HepG2 (cell line): ENCODE data around the gene STUM. TPM values are rescaled to one million over a fixed set of nuclear protein-coding genes. Genes with fewer than 3 reads are reported as not detected.

Experiments
- ATAC-seq: fragments of 200-7000 bp; cut with Tn5 transposase; 3 replicates; pipeline ENCODE4 v1.9.1; 2020; ENCODE audit warnings: mild to moderate bottlenecking, moderate library complexity
- BruUV-seq: library from RNA; stranded (reverse); fragments of 400-500 nt; replicated peaks from 2 replicates; lab custom pipeline; 2021; lab: Mats Ljungman, UMichigan
- CTCF ChIA-PET: fragments of 300-600 bp; formaldehyde crosslinking; extraction: SDS; loops from one replicate; lab custom pipeline; 2021; ENCODE audit warnings: low total read pairs, inconsistent platforms, low intra/inter-chr PET ratio; lab: Yijun Ruan, JAX
- POLR2A ChIA-PET: fragments of 350-600 bp; sonication (Branson Sonifier 250); formaldehyde crosslinking; loops from one replicate; lab custom pipeline; 2020; ENCODE audit warnings: antibody characterized with exemption, inconsistent platforms; lab: Yijun Ruan, JAX
- DNase-seq: peaks from one replicate; pipeline ENCODE4 v3.0.0-alpha.2; 2015; ENCODE audit warnings: low spot score
- FAIRE-seq: peaks from 3 replicates; lab custom pipeline; 2011; peaks lifted over from hg19 to GRCh38; lab: Jason Lieb, UNC
- H2AFZ ChIP-seq: one replicate; pipeline ENCODE4 v1.6.1; 2011; ENCODE audit warnings: low read length, inconsistent platforms
- H3K27ac ChIP-seq: fragments of 300-600 bp; 3 replicates; pipeline ENCODE4 v1.8.0; 2011; ENCODE audit warnings: mixed run types, mild to moderate bottlenecking, mixed read lengths, low read length, inconsistent platforms; ENCODE audit not compliant: insufficient read depth; ENCODE audit errors: extremely low read length
- H3K27me3 ChIP-seq, 2 experiments: fragments of 200-600 bp in 1 of 2; 2 replicates in 1 of 2; 3 replicates in 1 of 2; pipeline versions ENCODE4 v1.6.0 to v1.8.0; 2011; ENCODE audit warnings: low read length in 2 of 2, mild to moderate bottlenecking in 2 of 2, moderate library complexity in 2 of 2, inconsistent platforms in 1 of 2; ENCODE audit not compliant: insufficient read depth in 2 of 2, control insufficient read depth in 1 of 2
- H3K36me3 ChIP-seq, 2 experiments: fragments of 200-600 bp in 1 of 2; replicated peaks in 1 of 2; 2 replicates in 1 of 2; 3 replicates in 1 of 2; pipeline versions ENCODE4 v1.5.1 to v1.8.0; 2011; ENCODE audit warnings: low read length in 2 of 2, inconsistent platforms in 1 of 2; ENCODE audit not compliant: insufficient read depth in 2 of 2, control insufficient read depth in 1 of 2
- H3K4me1 ChIP-seq: 2 replicates; pipeline ENCODE4 v1.5.1; 2012; ENCODE audit warnings: low read length, inconsistent platforms; ENCODE audit not compliant: insufficient read depth
- H3K4me2 ChIP-seq: 2 replicates; pipeline ENCODE4 v1.6.0; 2011; ENCODE audit warnings: low read depth, low read length, inconsistent platforms
- H3K4me3 ChIP-seq, 3 experiments: fragments of 200-600 bp in 1 of 3; sonication (generic), shearing (Covaris generic) in 1 of 3; replicated peaks in 1 of 3; 2 replicates each; pipeline ENCODE4 v1.5.1; 2011 to 2016; ENCODE audit warnings: low read length in 3 of 3, inconsistent platforms in 2 of 3, low read depth in 2 of 3, mild to moderate bottlenecking in 2 of 3, control low read depth in 1 of 3, mixed read lengths in 1 of 3; ENCODE audit not compliant: insufficient read depth in 1 of 3
- H3K79me2 ChIP-seq: one replicate; pipeline ENCODE4 v1.6.1; 2011; ENCODE audit warnings: low read length, inconsistent platforms; ENCODE audit not compliant: insufficient read depth
- H3K9ac ChIP-seq: 2 replicates; pipeline ENCODE4 v1.6.0; 2011; ENCODE audit warnings: mild to moderate bottlenecking, low read depth, low read length, inconsistent platforms; ENCODE audit not compliant: insufficient read depth
- H3K9me3 ChIP-seq: 2 replicates; pipeline ENCODE4 v1.5.1; 2012; ENCODE audit warnings: mild to moderate bottlenecking, low read length
- H4K20me1 ChIP-seq: 2 replicates; pipeline ENCODE4 v1.6.0; 2011; ENCODE audit warnings: inconsistent platforms, mild to moderate bottlenecking, low read length, moderate library complexity; ENCODE audit not compliant: insufficient read depth
- BATF2 ChIP-seq: sonication (generic); formaldehyde crosslinking; IDR thresholded peaks from 2 replicates; pipeline ENCODE4 v1.8.0; 2022; ENCODE audit warnings: mild to moderate bottlenecking, missing genetic modification reagents, moderate library complexity
- HHEX ChIP-seq: IDR thresholded peaks from 2 replicates; pipeline ENCODE4 v1.6.1; 2016; ENCODE audit warnings: control low read depth
- MBNL3 ChIP-seq: fragments of 250-450 bp; sonication (Bioruptor Pico); conservative IDR thresholded peaks from 2 replicates; pipeline ENCODE4 v1.8.0; 2022; ENCODE audit warnings: mild to moderate bottlenecking, inconsistent platforms
- REST ChIP-seq, 2 experiments: IDR thresholded peaks; 2 replicates each; pipeline ENCODE4 v1.6.1; 2011 to 2012; ENCODE audit warnings: low read length in 2 of 2, borderline replicate concordance in 1 of 2, low read depth in 1 of 2, mild to moderate bottlenecking in 1 of 2, moderate library complexity in 1 of 2
- ZNF12 ChIP-seq: sonication (generic); formaldehyde crosslinking; IDR thresholded peaks from 2 replicates; pipeline ENCODE4 v1.5.0; 2020; ENCODE audit warnings: missing genetic modification reagents
- WGBS: methylation state at CpG from one replicate; pipeline ENCODE4 v1.1.6; 2017; ENCODE audit warnings: low lambda C conversion rate; 5-methylcytosine and 5-hydroxymethylcytosine counted together
- in situ Hi-C: cut with HindIII; loops from 2 replicates; pipeline ENCODE4 v1.10.0; 2017; ENCODE audit warnings: low pct_unique_long_range_greater_than_20kb; ENCODE audit not compliant: extremely low pct_ligation_motif_present
- intact Hi-C: fragments of 100-400 bp; cut with micrococcal nuclease; formaldehyde crosslinking; loops from one replicate; pipeline ENCODE4 v1.10.0; 2022; ENCODE audit not compliant: unreplicated experiment
- polyA plus RNA-seq, 8 experiments: library from polyadenylated mRNA; depleted of rRNA in 3 of 8; stranded (reverse) in 7 of 8; unstranded in 1 of 8; fragments of >200 nt; fragmentation: Illumina TruSeq in 4 of 8; extraction: Trizol in 4 of 8; gene quantifications; 2 replicates each; pipeline versions ENCODE4 v1.2.1 to v1.2.3, GENCODE V29; 2011 to 2016; ENCODE audit warnings: low read depth in 4 of 8, missing spikeins in 1 of 8, mixed read lengths in 1 of 8; ENCODE audit not compliant: insufficient read depth in 1 of 8
- total RNA-seq, 5 experiments: library from RNA; depleted of rRNA; stranded (reverse); fragments of >200 nt; fragmentation: Illumina TruSeq; extraction: Trizol; gene quantifications; 2 replicates each; pipeline ENCODE4 v1.2.3, GENCODE V29; 2016; ENCODE audit warnings: low read depth in 1 of 5

STUM gene
- total and polyA plus RNA-seq, 2 of the 13 experiments (the other 11 are each of a cell fraction or from before 2014, with no cell fraction given), result not detected

- TF ChIP-seq BATF2, result no peak
These were observed 31.3 kb downstream of the STUM start (continued) for GRCh38 chr1:226579781-226580323.

- no peaks in the 10 kb centered on the region for H3K9me3 ChIP-seq
- no peak for TF ChIP-seq HHEX (CRISPR knock-in tag)
- peak; percentile 90 for TF ChIP-seq ZNF12 (CRISPR knock-in tag)
- no peak for TF ChIP-seq MBNL3 (CRISPR knock-in tag)
- TF ChIP-seq REST (IDR thresholded peaks at IDR 0.05; ENCODE audit: borderline replicate concordance in 1 of 2, low read depth in 1 of 2, low read length in 2 of 2), result 0 out of 4 replicates have a peak, but pooled peaks of 1 of the 2 experiments have one; percentile 41
- TF ChIP-seq, all 625 proteins: peak for 2
- no peaks in the 10 kb centered on the region for H3K4me1 ChIP-seq
- no peak for DNase-seq
- FAIRE-seq, result no peak
- BruUV-seq, result no TSS peak
- no peak overlapping the region for H3K4me2 ChIP-seq
- WGBS, result 36% methylated on average over 5 of the region's 6 CpGs
- POLR2A ChIA-PET, result no interaction called here
- intact Hi-C loops (no loop called here), in situ Hi-C loops (no loop called here)
- H2AFZ ChIP-seq, result no peak overlapping the region
- no peak overlapping the region for H3K4me3 ChIP-seq
- peaks cover 0 to 6% of the 10 kb centered on the region in 2 experiments; a peak in 1 of 5 replicates for H3K27me3 ChIP-seq
- H3K79me2 ChIP-seq, result no peaks in the 10 kb centered on the region
- no peaks in the 10 kb centered on the region for H3K36me3 ChIP-seq
- H3K9ac ChIP-seq, result no peak overlapping the region
- CTCF ChIA-PET, result no interaction called here
- no peaks in the 10 kb centered on the region for H4K20me1 ChIP-seq
- ATAC-seq, result no peak
- no peak overlapping the region for H3K27ac ChIP-seq
These were observed 32.2 kb downstream of the STUM start for GRCh38 chr1:226580625-226581270.
